ENCODE results near the gene ZNF48. TPM values are rescaled to one million over a fixed set of nuclear protein-coding genes. Genes with fewer than 3 reads are reported as not detected.

Gene ZNF48
- total RNA-seq, 6 donors from 2014 or later, result 6.8 to 29.2 (median 10.9) TPM

- peaks cover 0 to 9% (median 0%) of the 10 kb centered on the region in 4 donors for H3K36me3 ChIP-seq
- WGBS, 2 donors, result 82 to 88% methylated on average over 2 of the region's 2 CpGs
- H3K4me1 ChIP-seq, result peaks cover 15 to 28% (median 23%) of the 10 kb centered on the region in 4 donors
- no peaks in the 10 kb centered on the region for H3K27me3 ChIP-seq
- DNase-seq (no peak), ATAC-seq (ENCODE audit: low FRiP score in 2 of 2) (no peak)
- TF ChIP-seq, protein P1, sequence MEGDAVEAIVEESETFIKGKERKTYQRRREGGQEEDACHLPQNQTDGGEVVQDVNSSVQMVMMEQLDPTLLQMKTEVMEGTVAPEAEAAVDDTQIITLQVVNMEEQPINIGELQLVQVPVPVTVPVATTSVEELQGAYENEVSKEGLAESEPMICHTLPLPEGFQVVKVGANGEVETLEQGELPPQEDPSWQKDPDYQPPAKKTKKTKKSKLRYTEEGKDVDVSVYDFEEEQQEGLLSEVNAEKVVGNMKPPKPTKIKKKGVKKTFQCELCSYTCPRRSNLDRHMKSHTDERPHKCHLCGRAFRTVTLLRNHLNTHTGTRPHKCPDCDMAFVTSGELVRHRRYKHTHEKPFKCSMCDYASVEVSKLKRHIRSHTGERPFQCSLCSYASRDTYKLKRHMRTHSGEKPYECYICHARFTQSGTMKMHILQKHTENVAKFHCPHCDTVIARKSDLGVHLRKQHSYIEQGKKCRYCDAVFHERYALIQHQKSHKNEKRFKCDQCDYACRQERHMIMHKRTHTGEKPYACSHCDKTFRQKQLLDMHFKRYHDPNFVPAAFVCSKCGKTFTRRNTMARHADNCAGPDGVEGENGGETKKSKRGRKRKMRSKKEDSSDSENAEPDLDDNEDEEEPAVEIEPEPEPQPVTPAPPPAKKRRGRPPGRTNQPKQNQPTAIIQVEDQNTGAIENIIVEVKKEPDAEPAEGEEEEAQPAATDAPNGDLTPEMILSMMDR (IDR thresholded peaks at IDR 0.05), result no peak
- no peak for TF ChIP-seq EP300 (IDR thresholded peaks at IDR 0.05)
- TF ChIP-seq POLR2AphosphoS5 (IDR thresholded peaks at IDR 0.05), result no peak
- no peak for TF ChIP-seq POLR2A (IDR thresholded peaks at IDR 0.05)
- H3K9me3 ChIP-seq, result no peaks in the 10 kb centered on the region
- no peak overlapping the region for H3K4me3 ChIP-seq
- H3K27ac ChIP-seq, result no peak overlapping the region
Measured at GRCh38 chr16:30443631-30444030, 48.4 kb downstream of the ZNF48 start.

DNA sequence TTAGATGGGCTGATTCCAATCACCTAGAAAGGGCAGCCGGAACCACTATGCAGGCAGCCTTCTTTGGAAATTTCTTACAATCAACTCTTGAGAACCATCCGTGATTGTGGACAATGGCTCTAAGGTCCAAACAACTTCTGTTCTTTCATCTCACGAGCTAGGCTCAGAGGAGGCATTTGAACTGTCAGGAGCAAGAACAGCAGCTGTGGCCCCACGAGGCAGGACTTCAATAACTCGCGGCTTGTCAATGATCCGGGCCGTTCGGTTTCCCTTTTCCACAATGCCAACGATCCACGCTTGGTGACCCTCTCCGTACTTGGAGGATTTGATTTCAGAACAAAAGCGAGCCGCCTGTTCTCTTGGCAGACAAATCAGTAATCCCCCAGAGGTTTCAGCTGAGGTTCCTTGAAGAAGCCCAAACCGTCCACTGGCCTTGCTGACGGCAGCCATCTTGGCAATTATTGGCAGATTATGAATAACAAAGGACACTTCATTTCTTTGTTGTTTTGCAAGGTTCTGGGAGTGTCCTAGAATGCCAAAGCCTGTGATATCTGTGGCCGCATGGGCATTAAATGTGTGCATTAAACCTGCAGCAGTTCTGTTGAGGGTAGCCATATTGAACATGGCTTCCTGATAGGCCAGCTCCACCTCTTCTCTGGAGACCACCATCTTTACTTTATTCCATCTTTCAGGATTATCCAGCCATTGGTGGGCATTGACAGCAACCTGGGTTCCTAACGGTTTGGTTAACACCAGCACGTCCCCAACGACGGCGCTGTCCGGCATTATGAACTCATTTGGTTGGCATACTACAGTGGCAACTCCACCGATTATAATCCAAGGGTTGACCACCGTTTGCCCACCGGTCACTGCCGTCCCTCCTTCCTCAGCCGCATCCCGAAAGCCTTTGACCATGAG is 49.3 kb downstream of the ZNF48 start:
- TF ChIP-seq EP300 (IDR thresholded peaks at IDR 0.05) (no peak), POLR2AphosphoS5 (IDR thresholded peaks at IDR 0.05) (no peak), POLR2A (IDR thresholded peaks at IDR 0.05) (no peak)
- TF ChIP-seq, protein P1 (IDR thresholded peaks at IDR 0.05), result no peak

GRCh38 chr16:30445149-30445407 is 49.9 kb downstream of the ZNF48 start:
- WGBS, 2 donors, result 47 to 55% methylated on average over 6 to 8 of the region's 11 CpGs
- H3K9me3 ChIP-seq, result no peaks in the 10 kb centered on the region
- TF ChIP-seq, protein P1 (IDR thresholded peaks at IDR 0.05), result no peak
- no peak for TF ChIP-seq POLR2A (IDR thresholded peaks at IDR 0.05)
- TF ChIP-seq POLR2AphosphoS5 (IDR thresholded peaks at IDR 0.05), result no peak
- no peak for TF ChIP-seq EP300 (IDR thresholded peaks at IDR 0.05)
- H3K27me3 ChIP-seq, result no peaks in the 10 kb centered on the region
- H3K4me1 ChIP-seq, result peaks cover 15 to 28% (median 23%) of the 10 kb centered on the region in 4 donors
- no peak for ATAC-seq (ENCODE audit: low FRiP score in 2 of 2)
- peak overlapping the region; percentile 92 to 98 (median 96) for H3K27ac ChIP-seq
- peak overlapping the region; percentile 67 to 93 (median 80) for H3K4me3 ChIP-seq
- peaks cover 0 to 9% (median 0%) of the 10 kb centered on the region in 4 donors for H3K36me3 ChIP-seq
- DNase-seq, result no peak

More for the DNA sequence above, 49.3 kb downstream of the ZNF48 start:
- WGBS, 2 donors, result 93 to 95% methylated on average over 29 of the region's 29 CpGs
- Histone ChIP-seq H3K4me3 (peak overlapping the region; percentile 67 to 93 (median 80)), H3K9me3 (no peaks in the 10 kb centered on the region), H3K36me3 (peaks cover 0 to 9% (median 0%) of the 10 kb centered on the region in 4 donors), H3K27ac (peak overlapping the region; percentile 92 to 98 (median 96)), H3K27me3 (no peaks in the 10 kb centered on the region), H3K4me1 (peaks cover 15 to 28% (median 23%) of the 10 kb centered on the region in 4 donors)
- ATAC-seq (ENCODE audit: low FRiP score in 2 of 2) (no peak), DNase-seq (no peak)

- DNase-seq (peak; percentile 95 to 99), ATAC-seq (ENCODE audit: low FRiP score in 2 of 2) (peak; percentile 92 to 97)
- H3K4me1 ChIP-seq, result peaks cover 15 to 28% (median 23%) of the 10 kb centered on the region in 4 donors
- H3K27me3 ChIP-seq, result no peaks in the 10 kb centered on the region
- H3K36me3 ChIP-seq, result peaks cover 0 to 9% (median 0%) of the 10 kb centered on the region in 4 donors
- H3K9me3 ChIP-seq, result no peaks in the 10 kb centered on the region
- WGBS, 2 donors, result 1 to 2% methylated on average over 12 to 45 of the region's 59 CpGs
- peak within 1 kb of the TSS; percentile 67 to 93 (median 80) for H3K4me3 ChIP-seq
- TF ChIP-seq EP300 (IDR thresholded peaks at IDR 0.05), result peak in 1 of 4 donors; percentile 2
- TF ChIP-seq POLR2A (IDR thresholded peaks at IDR 0.05), result peak in 3 of 4 donors; percentile 84 to 99 (median 98)
- TF ChIP-seq, protein P1 (IDR thresholded peaks at IDR 0.05), result peak in 4 of 6 experiments; percentile 25 to 62 (median 50)
- peak; percentile 81 to 94 for TF ChIP-seq POLR2AphosphoS5 (IDR thresholded peaks at IDR 0.05)
- peak within 1 kb of the TSS; percentile 92 to 98 (median 96) for H3K27ac ChIP-seq
Measured at GRCh38 chr16:30445408-30446202, 50.4 kb downstream of the ZNF48 start, which contains the start of gene SEPHS2. Gene SEPHS2 (minus strand): TSS chr16:30445874. CDS start chr16:30445727, 147 bp downstream.
